Right ventricle myocardium superior (tissue), 1 donor: Measurements from ENCODE around the gene PDGFRA. TPM values are rescaled to one million over a fixed set of nuclear protein-coding genes. Genes with fewer than 3 reads are reported as not detected.
A peak's percentile ranks its signal among the peaks of the same experiment; 100 is the strongest.
"Not testable (repeated sequence)": the region's sequence is repeated elsewhere in the genome, so short reads cannot be mapped to it uniquely, and the experiment has no call there.

Source experiments
- ATAC-seq: fragments of 200-7000 bp; cut with Tn5 transposase; one replicate; pipeline ENCODE4 v1.9.1; 2020; ENCODE audit warnings: mild to moderate bottlenecking; ENCODE audit not compliant: poor library complexity
- DNase-seq: peaks from one replicate; pipeline ENCODE4 v3.0.0-alpha.2; 2020
- intact Hi-C: fragments of 100-400 bp; cut with DNase I; formaldehyde crosslinking; loops from one replicate; pipeline ENCODE4 v1.11.2; 2022
- total RNA-seq: library from RNA; stranded (reverse); fragmentation: NEBNext Ultra II Directional; extraction: Animal tissue kit (Norgen Biotek cat#: 25700); gene quantifications from one replicate; pipeline ENCODE4 v1.2.1, GENCODE V29; 2021
- donor health status: DM: no; HTN: yes; CAD: no; lungs with severe emphysema.

Gene PDGFRA
- total RNA-seq, 1 donor from 2014 or later: 29.8 TPM

- ATAC-seq: peak; percentile 45
- DNase-seq: peak; percentile 86
- intact Hi-C loops: no loop called here
Observed at GRCh38 chr4:54226404-54227255, 2.5 kb upstream of the PDGFRA start.

- intact Hi-C loops: no loop called here
- ATAC-seq: peak; percentile 13
- DNase-seq: no peak
Observed at GRCh38 chr4:54227256-54228055, 1.6 kb upstream of the PDGFRA start.

- ATAC-seq (peak; percentile 73), DNase-seq (peak; percentile 83)
- intact Hi-C loops: no loop called here
Observed at GRCh38 chr4:54228056-54228527, 1.0 kb upstream of the PDGFRA start.

- ATAC-seq (no peak), DNase-seq (no peak)
- intact Hi-C loops: no loop called here
Observed at GRCh38 chr4:54228546-54228945, 547 bp upstream of the PDGFRA start.

GRCh38 chr4:54229631-54230483 lies 764 bp downstream of the PDGFRA start:
- DNase-seq (no peak), ATAC-seq (no peak)
- intact Hi-C loops: loop anchor here (5.0 to 10.0 kb wide), 6 partner anchors 298 to 1995 kb away; no protein-coding TSS in a partner anchor

- intact Hi-C loops: loop anchor here (5.0 to 10.0 kb wide), 6 partner anchors 298 to 1996 kb away; no protein-coding TSS in a partner anchor
- DNase-seq (peak; percentile 77), ATAC-seq (peak; percentile 11)
Observed at GRCh38 chr4:54230484-54231418, 1.7 kb downstream of the PDGFRA start.

GRCh38 chr4:54231419-54231767 lies 2.3 kb downstream of the PDGFRA start:
- ATAC-seq: no peak
- intact Hi-C loops: loop anchor here (5.0 to 10.0 kb wide), 6 partner anchors 299 to 1997 kb away; no protein-coding TSS in a partner anchor

GRCh38 chr4:54231768-54232688 lies 2.9 kb downstream of the PDGFRA start:
- intact Hi-C loops: loop anchor here (5.0 to 10.0 kb wide), 6 partner anchors 300 to 1997 kb away; no protein-coding TSS in a partner anchor
- ATAC-seq (peak; percentile 10), DNase-seq (peak; percentile 81)

More at GRCh38 chr4:54231419-54231767, 2.3 kb downstream of the PDGFRA start:
- DNase-seq: no peak

- intact Hi-C loops: loop anchor here (5.0 to 10.0 kb wide), 6 partner anchors 301 to 1998 kb away; no protein-coding TSS in a partner anchor
- ATAC-seq: peak; percentile 88
- peak; percentile 91 for DNase-seq
Observed at GRCh38 chr4:54233277-54233696, 4.2 kb downstream of the PDGFRA start.

GRCh38 chr4:54233697-54234496 lies 4.8 kb downstream of the PDGFRA start:
- intact Hi-C loops: loop anchor here (5.0 to 10.0 kb wide), 6 partner anchors 302 to 1999 kb away; no protein-coding TSS in a partner anchor
- peak; percentile 88 for DNase-seq
- peak; percentile 72 for ATAC-seq

GRCh38 chr4:54234497-54235205 lies 5.6 kb downstream of the PDGFRA start:
- DNase-seq: no peak

GRCh38 chr4:54236316-54236715 lies 7.2 kb downstream of the PDGFRA start:
- intact Hi-C loops: loop anchor here (5.0 to 10.0 kb wide), 4 partner anchors 742 to 2002 kb away; no protein-coding TSS in a partner anchor

More at GRCh38 chr4:54234497-54235205, 5.6 kb downstream of the PDGFRA start:
- intact Hi-C loops: loop anchor here (5.0 to 10.0 kb wide), 7 partner anchors 302 to 2000 kb away; no protein-coding TSS in a partner anchor
- ATAC-seq: no peak

GRCh38 chr4:54237770-54238169 lies 8.7 kb downstream of the PDGFRA start:
- intact Hi-C loops: loop anchor here (5.0 to 10.0 kb wide), 4 partner anchors 743 to 2003 kb away; no protein-coding TSS in a partner anchor
- no peak for DNase-seq
- no peak for ATAC-seq

More at GRCh38 chr4:54236316-54236715, 7.2 kb downstream of the PDGFRA start:
- ATAC-seq, DNase-seq: not testable (repeated sequence)

- DNase-seq (no peak), ATAC-seq (no peak)
- intact Hi-C loops: loop anchor here (5.0 to 10.0 kb wide), 4 partner anchors 744 to 2004 kb away; no protein-coding TSS in a partner anchor
Observed at GRCh38 chr4:54238389-54238788, 9.3 kb downstream of the PDGFRA start.
